Measurements from ENCODE around the gene FAM171A2.
A peak's percentile ranks its signal among the peaks of the same experiment; 100 is the strongest.

FAM171A2 gene

DNA sequence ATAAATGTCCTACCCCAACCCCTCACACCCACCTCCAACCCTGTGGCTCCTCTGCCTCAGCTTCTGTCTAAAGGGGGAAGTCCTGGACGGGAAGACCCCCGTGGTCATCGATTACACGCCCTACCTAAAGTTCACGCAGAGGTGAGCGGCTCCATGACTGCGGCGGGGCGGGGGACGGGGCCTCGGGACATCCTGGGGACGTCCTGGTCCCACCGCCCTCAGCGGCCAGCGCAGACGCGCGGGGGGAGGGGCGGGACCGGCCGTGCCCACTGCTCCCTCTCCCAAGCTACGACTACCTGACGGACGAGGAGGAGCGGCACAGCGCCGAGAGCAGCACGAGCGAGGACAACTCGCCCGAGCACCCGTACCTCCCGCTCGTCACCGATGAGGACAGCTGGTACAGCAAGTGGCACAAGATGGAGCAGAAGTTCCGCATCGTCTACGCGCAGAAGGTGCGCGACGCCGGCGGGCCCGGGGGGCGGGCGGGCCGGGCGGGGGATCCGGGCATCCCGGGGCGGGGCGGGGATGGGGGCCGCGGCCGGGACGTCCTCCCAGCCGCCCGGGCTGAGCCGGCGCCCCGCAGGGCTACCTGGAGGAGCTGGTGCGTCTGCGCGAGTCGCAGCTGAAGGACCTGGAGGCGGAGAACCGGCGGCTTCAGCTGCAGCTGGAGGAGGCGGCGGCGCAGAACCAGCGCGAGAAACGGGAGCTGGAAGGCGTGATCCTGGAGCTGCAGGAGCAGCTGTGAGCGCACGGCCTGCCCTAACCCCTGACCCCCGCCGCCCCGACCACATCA, 48.6 kb downstream of the FAM171A2 start:
- Mint-ChIP-seq H3K36me3 (ENCODE audit: low read depth) (peaks cover 5% of the 10 kb centered on the region), H3K27me3 (peaks cover 36% of the 10 kb centered on the region), H3K4me3 (peak overlapping the region; percentile 77), H3K9me3 (no peaks in the 10 kb centered on the region), H3K27ac (no peak overlapping the region), H3K4me1 (ENCODE audit: low read depth) (peaks cover 13% of the 10 kb centered on the region)

DNA sequence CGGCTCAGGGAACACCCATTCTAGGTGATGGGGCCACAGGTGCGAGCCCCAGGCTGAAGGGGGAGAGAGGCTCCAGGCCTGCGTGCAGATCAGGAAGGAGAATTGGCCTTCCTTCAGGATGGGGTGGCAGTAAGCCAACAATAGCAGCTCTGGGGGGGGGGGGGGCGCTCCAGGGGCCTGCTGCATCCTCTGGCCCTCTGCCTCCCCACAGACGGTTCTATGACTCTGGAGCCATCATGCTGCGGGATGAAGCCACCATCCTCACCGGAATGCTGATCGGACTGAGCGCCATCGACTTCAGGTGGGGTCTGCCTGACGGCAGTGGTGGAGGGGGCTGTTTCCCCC, 49.2 kb downstream of the FAM171A2 start:
- Mint-ChIP-seq H3K36me3 (ENCODE audit: low read depth) (peaks cover 4% of the 10 kb centered on the region), H3K27ac (no peak overlapping the region), H3K27me3 (peaks cover 36% of the 10 kb centered on the region), H3K9me3 (no peaks in the 10 kb centered on the region), H3K4me1 (ENCODE audit: low read depth) (peaks cover 18% of the 10 kb centered on the region), H3K4me3 (no peak overlapping the region)

DNA sequence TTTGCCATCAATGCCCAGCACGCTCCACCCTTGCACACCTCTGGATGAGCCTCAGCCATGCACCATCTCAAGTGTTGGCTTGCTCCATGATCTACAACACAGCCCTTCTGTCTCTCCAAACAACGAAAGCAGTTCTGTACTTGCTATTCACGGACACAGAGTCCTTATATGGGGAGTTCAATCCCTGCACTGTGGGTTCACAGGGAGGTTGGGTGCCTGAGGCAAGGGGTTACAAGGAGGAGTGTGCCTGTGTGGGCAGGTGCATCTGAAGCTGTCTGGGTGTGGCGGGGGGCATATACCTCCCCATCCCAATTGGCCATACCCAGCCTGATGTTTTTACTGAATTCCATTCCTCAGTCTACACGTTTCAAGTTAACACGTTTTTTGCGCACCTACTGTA, 49.6 kb downstream of the FAM171A2 start:
- no peak overlapping the region for H3K4me3 Mint-ChIP-seq
- H3K27me3 Mint-ChIP-seq, result peaks cover 36% of the 10 kb centered on the region
- no peaks in the 10 kb centered on the region for H3K36me3 Mint-ChIP-seq (ENCODE audit: low read depth)
- peaks cover 18% of the 10 kb centered on the region for H3K4me1 Mint-ChIP-seq (ENCODE audit: low read depth)
- no peak overlapping the region for H3K27ac Mint-ChIP-seq
- no peaks in the 10 kb centered on the region for H3K9me3 Mint-ChIP-seq

DNA sequence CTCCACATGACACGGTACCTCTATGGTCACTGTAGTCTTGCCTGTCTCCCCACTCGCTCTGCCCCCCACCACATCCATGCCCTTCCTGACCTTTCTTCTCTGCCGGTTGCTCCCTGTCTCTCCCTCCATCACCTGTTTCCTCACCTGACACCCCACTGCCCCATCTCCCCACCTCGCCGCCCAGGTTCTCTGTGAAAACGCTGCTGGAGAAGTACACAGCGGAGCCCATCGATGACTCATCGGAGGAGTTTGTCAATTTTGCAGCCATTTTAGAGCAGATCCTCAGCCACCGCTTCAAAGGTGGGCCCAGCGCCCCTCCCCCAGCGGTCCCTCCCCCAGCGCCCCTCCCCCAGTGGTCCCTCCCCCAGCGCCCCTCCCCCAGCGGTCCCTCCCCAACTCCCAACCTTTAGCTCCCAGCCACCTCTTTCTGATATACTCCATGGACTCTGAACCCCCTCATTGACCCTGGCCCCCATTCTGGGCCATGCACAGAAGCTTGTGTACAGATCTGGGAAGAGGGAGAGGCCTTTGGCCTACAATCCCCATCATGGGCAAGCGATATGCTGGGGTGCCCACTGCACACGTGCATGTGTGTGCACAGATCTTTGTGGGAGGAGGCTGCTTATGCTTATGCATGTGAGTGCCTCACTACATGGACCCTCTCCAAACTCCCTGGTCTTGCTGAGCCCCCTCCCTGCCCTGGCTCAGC, 51.1 kb downstream of the FAM171A2 start:
- no peaks in the 10 kb centered on the region for H3K36me3 Mint-ChIP-seq (ENCODE audit: low read depth)
- H3K27me3 Mint-ChIP-seq, result peaks cover 35% of the 10 kb centered on the region
- H3K4me1 Mint-ChIP-seq (ENCODE audit: low read depth), result peaks cover 18% of the 10 kb centered on the region
- H3K27ac Mint-ChIP-seq, result no peak overlapping the region
- H3K4me3 Mint-ChIP-seq, result no peak overlapping the region
- H3K9me3 Mint-ChIP-seq, result no peaks in the 10 kb centered on the region

DNA sequence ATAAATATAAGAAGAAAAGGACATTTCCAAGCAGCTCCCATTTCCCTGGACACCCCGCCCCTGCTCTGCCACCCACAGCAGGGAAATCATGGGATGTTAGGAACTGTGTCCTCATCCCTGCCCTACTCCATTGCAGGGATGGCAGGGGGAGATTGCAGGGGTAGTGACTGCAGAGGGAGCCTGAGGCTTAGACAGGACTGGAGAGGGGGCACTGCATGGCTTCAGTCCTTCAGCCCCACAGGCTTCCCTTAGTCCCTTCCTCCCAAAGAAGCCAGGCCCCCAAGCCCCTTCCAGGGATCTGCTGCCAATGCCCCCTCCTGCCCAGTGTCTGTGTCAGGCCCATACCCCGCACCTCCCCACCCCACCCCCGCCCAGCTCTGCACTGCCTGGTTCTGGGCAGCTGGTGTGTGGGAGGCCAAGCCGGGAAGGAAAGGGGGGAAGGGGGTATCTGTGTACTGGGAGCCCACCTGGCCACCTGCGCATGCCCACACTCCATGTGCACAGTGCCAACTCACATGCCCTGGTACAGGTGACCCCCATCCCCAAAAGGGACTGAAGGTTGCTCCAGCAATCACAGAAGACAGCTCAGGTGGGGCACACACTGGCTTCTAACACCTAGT, 52.0 kb downstream of the FAM171A2 start:
- Mint-ChIP-seq H3K4me1 (ENCODE audit: low read depth) (peaks cover 22% of the 10 kb centered on the region), H3K27ac (no peak overlapping the region), H3K36me3 (ENCODE audit: low read depth) (no peaks in the 10 kb centered on the region), H3K4me3 (no peak overlapping the region), H3K9me3 (no peaks in the 10 kb centered on the region), H3K27me3 (peaks cover 35% of the 10 kb centered on the region)

DNA sequence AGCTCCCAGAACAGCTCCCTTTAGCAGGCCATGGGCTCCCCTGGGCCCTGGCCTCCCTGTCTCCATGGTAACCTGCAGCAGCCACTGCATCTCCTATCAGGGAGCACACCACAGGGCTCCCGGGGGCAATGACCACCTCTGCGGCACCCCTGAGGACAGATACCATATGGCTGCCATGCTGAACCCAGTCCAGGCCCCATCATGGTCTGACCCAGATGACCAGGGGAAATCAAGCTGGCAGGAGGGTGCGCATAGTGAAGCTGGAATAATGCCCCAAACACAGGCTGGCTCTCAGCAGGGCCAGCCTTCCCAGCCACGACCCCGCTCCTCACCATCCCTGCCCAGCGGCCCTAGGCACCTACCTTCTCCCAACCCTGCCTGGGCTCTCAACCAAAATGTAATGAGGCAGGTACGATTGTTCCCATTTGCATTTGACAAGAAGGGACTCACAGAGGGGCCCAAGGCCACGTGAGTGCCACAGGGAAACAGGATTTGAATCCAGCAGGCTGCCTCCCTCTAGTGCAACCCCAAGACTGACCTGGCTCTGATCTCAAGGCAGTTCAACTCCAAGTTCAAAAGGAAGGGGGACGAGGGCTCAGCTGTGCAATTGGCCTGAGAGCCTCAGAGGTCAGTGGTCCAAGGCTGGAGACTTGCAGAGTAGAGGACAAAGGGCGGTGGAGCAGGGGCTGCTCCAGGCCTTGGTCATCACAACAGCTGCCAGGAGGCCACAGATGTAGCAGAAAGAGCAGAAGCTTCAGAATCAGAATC, 52.9 kb downstream of the FAM171A2 start:
- peaks cover 16% of the 10 kb centered on the region for H3K4me1 Mint-ChIP-seq (ENCODE audit: low read depth)
- H3K4me3 Mint-ChIP-seq, result no peak overlapping the region
- H3K9me3 Mint-ChIP-seq, result no peaks in the 10 kb centered on the region
- H3K27me3 Mint-ChIP-seq, result peaks cover 34% of the 10 kb centered on the region
- H3K36me3 Mint-ChIP-seq (ENCODE audit: low read depth), result no peaks in the 10 kb centered on the region
- no peak overlapping the region for H3K27ac Mint-ChIP-seq

DNA sequence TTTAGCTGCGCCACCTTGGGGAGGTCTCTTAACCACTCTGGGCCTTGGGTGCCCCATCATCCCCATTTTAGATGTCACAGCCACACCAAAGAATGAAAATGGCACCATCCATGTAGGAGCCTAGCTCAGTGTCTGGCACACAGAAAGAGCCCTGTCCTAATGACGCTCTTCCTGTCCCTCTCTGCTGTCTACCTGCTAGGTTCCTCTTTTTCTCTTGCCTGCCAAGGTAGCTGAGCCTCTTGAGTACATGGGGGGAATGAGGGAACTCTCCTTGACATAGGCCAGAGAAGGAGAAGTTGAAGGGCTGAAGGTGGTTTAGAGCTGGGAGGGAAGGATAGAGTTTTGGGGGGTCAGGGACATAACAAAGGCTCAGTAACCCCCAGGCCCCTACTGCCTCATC, 53.5 kb downstream of the FAM171A2 start:
- no peaks in the 10 kb centered on the region for H3K9me3 Mint-ChIP-seq
- H3K27me3 Mint-ChIP-seq, result peaks cover 33% of the 10 kb centered on the region

DNA sequence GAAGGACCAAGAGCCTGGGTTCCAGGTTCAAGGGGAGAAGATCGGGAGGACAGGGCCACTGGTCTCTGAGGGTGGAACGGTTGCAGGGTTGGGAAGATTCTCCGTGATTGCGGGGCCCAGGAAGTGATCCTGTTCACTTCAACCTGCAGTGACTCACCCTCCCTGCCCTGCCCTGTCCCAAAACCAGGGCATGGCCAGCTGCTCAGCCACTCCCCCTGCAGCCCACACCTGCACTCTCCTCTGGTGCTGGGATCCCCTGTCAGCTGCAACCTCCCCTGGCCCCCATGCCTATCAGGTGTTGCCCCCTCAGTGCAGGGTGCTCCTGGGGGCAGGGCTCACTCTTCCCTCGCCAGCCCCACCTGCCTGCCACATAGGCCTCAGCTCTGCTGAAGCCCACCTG, 54.2 kb downstream of the FAM171A2 start:
- no peaks in the 10 kb centered on the region for H3K36me3 Mint-ChIP-seq (ENCODE audit: low read depth)
- H3K4me1 Mint-ChIP-seq (ENCODE audit: low read depth), result peaks cover 11% of the 10 kb centered on the region
- no peak overlapping the region for H3K27ac Mint-ChIP-seq
- H3K27me3 Mint-ChIP-seq, result peaks cover 35% of the 10 kb centered on the region
- no peak overlapping the region for H3K4me3 Mint-ChIP-seq
- H3K9me3 Mint-ChIP-seq, result no peaks in the 10 kb centered on the region

More for the DNA sequence above, 53.5 kb downstream of the FAM171A2 start:
- Mint-ChIP-seq H3K4me3 (no peak overlapping the region), H3K4me1 (ENCODE audit: low read depth) (peaks cover 11% of the 10 kb centered on the region), H3K36me3 (ENCODE audit: low read depth) (no peaks in the 10 kb centered on the region), H3K27ac (no peak overlapping the region)

DNA sequence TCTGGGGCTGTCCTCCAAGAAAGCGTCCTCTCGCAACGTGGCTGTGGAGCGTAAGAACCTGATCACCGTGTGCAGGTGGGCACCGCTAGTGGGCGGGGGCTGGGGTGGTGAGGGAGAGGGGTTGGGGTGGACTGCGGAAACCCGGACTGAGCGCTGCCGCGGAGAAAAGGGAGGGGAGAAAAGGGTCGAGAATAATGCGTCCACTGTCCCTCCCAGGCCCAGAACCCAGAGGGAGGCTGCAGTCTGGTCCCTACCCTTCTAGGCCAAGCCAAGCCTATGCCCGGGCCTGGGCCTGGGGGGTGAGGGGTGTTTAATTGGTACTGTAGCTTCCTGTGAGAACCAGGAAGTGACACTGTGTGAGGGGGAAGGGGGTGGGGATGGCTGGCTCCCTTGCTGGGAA, 54.8 kb downstream of the FAM171A2 start:
- no peaks in the 10 kb centered on the region for H3K9me3 Mint-ChIP-seq
- peaks cover 33% of the 10 kb centered on the region for H3K27me3 Mint-ChIP-seq
- H3K4me1 Mint-ChIP-seq (ENCODE audit: low read depth), result peaks cover 11% of the 10 kb centered on the region
- H3K27ac Mint-ChIP-seq, result no peak overlapping the region
- no peaks in the 10 kb centered on the region for H3K36me3 Mint-ChIP-seq (ENCODE audit: low read depth)
- no peak overlapping the region for H3K4me3 Mint-ChIP-seq

DNA sequence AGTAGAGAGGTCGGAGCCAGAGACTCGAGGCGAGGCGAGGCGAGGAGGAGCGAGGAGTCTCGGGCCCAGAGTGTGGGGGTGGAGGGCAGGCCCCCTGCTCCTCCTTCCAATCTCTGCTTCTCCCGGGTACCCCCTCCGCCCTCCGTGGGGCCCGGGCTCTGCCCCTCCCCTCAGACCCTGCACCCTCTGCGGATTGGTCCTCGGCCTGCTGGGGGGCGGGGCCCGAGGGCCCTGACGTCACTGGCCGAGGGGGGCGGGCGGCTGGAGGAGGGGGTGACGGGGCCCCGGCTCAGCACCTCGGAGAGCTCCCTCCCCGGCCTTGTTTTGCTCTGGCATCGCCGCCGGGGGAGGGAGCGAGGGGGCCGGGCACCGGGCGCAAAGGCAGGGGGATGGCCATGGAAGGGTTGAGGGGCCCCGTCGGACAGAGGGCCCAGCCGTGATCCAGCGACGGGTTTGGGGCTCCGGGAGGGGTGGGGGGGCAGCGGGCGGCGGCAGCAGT, 55.3 kb downstream of the FAM171A2 start, which contains the start of gene RUNDC3A:
RUNDC3A (plus strand) TSS at position 282 of the 499 bp plus-strand sequence. CDS start 232 bp downstream, outside the sequence.
- Mint-ChIP-seq H3K36me3 (ENCODE audit: low read depth) (no peaks in the 10 kb centered on the region), H3K4me1 (ENCODE audit: low read depth) (peaks cover 11% of the 10 kb centered on the region), H3K27me3 (peaks cover 31% of the 10 kb centered on the region), H3K27ac (no peak within 1 kb of the TSS), H3K9me3 (no peaks in the 10 kb centered on the region), H3K4me3 (peak within 1 kb of the TSS; percentile 41)

DNA sequence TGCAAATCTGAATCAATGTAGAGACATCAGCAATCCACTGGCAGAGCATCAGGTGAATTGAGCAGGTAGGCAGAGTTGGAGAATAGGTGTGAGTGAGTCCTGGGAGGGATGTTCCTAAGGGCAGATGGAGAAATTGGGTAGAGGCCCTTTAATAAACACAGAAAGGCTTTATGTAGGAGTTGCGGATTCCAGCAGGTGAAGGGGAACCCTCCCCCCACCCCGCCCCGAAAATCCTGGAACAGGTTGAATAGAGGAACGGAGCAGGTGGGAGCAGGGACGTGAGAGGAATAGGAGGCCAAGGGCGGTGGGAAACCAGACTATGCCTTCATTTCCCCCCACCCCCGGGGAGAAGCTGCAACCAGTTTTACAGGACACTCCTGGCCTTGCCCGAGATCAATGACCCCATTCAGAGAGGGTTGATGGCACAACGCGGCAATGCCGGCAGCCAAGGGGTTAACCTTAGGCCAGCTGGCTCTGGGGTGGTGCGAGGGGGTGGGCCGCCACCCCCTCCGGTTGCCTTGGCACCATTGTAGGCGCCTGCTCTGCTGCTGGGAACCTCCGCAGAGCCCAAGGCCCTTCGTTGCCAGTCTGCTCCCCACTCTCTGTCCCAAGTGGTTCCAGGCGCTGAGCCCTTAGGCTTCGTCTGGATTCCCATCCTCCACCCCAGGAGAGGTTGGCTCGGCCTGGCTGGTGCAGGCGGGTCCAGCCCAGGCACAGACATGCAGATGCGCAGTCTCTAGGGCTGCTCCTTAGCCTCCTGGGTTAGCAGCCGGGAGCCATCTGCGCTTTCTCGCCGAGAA, 56.1 kb downstream of the FAM171A2 start:
- H3K27ac Mint-ChIP-seq, result no peak overlapping the region
- no peaks in the 10 kb centered on the region for H3K36me3 Mint-ChIP-seq (ENCODE audit: low read depth)
- H3K4me3 Mint-ChIP-seq, result peak overlapping the region; percentile 4
- no peaks in the 10 kb centered on the region for H3K9me3 Mint-ChIP-seq
- H3K27me3 Mint-ChIP-seq, result peaks cover 31% of the 10 kb centered on the region
- peaks cover 11% of the 10 kb centered on the region for H3K4me1 Mint-ChIP-seq (ENCODE audit: low read depth)

DNA sequence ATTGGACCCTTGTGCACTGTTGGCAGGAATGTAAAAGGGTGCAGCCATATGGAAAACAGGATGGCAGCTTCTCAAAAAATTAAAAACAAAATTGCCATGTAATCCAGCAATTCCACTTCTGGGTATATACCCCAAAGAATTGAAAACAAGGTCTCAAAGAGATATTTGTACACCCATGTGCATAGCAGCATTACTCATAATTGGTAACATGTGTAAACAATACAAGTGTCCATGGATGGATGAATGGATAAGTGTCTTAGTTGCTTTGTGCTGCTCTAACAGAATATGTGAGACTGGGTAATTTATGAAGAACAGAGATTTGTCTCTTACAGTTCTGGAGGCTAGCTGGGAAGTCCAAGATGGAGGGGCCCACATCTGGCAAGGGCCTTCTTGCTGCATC, 59.0 kb downstream of the FAM171A2 start:
- Mint-ChIP-seq H3K27me3 (peaks cover 35% of the 10 kb centered on the region), H3K27ac (no peak overlapping the region), H3K4me3 (no peak overlapping the region), H3K9me3 (no peaks in the 10 kb centered on the region), H3K36me3 (ENCODE audit: low read depth) (no peaks in the 10 kb centered on the region), H3K4me1 (ENCODE audit: low read depth) (peaks cover 5% of the 10 kb centered on the region)
